Calu3 (cell line): ENCODE measurements around the gene WDPCP. TPM values are rescaled to one million over a fixed set of nuclear protein-coding genes. Genes with fewer than 3 reads are reported as not detected.
"Not testable (repeated sequence)": the region's sequence is repeated elsewhere in the genome, so short reads cannot be mapped to it uniquely, and the experiment has no call there.

ENCODE experiments used
- BruUV-seq: library from RNA; stranded (reverse); fragments of 400-500 nt; replicated peaks from 2 replicates; lab custom pipeline; 2021; lab: Mats Ljungman, UMichigan
- CTCF ChIA-PET: fragments of 300-600 bp; sonication (Branson Sonifier 250); formaldehyde crosslinking; loops from one replicate; lab custom pipeline; 2022; ENCODE audit warnings: antibody characterized with exemption; lab: Charles Lee
- DNase-seq: peaks from one replicate; pipeline ENCODE4 v3.0.0; 2022
- H3K27ac Mint-ChIP-seq: one replicate; pipeline ENCODE4 v1.8.0; 2022; ENCODE audit warnings: mixed read lengths; ENCODE audit not compliant: unreplicated experiment
- H3K27me3 Mint-ChIP-seq: one replicate; pipeline ENCODE4 v1.8.0; 2022; ENCODE audit warnings: mixed read lengths; ENCODE audit not compliant: unreplicated experiment
- H3K36me3 Mint-ChIP-seq: one replicate; pipeline ENCODE4 v1.8.0; 2022; ENCODE audit warnings: mild to moderate bottlenecking, moderate library complexity, mixed read lengths; ENCODE audit not compliant: insufficient read depth, unreplicated experiment
- H3K4me1 Mint-ChIP-seq: one replicate; pipeline ENCODE4 v1.8.0; 2022; ENCODE audit warnings: mild to moderate bottlenecking, low read depth, mixed read lengths; ENCODE audit not compliant: unreplicated experiment
- H3K4me3 Mint-ChIP-seq: one replicate; pipeline ENCODE4 v1.8.0; 2022; ENCODE audit warnings: mild to moderate bottlenecking, low read depth, moderate library complexity, mixed read lengths; ENCODE audit not compliant: unreplicated experiment
- H3K9me3 Mint-ChIP-seq: one replicate; pipeline ENCODE4 v1.8.0; 2022; ENCODE audit warnings: low read depth, mixed read lengths; ENCODE audit not compliant: unreplicated experiment
- CTCF ChIP-seq: fragments of 200-600 bp; IDR thresholded peaks from one replicate; pipeline ENCODE4 v1.8.0; 2022; ENCODE audit warnings: antibody characterized with exemption; ENCODE audit not compliant: unreplicated experiment
- intact Hi-C: fragments of 100-400 bp; cut with micrococcal nuclease; formaldehyde crosslinking; loops from one replicate; pipeline ENCODE4 v1.10.0; 2022; ENCODE audit not compliant: unreplicated experiment
- total RNA-seq: library from RNA; stranded (reverse); gene quantifications from 2 replicates; pipeline ENCODE4 v1.2.3, GENCODE V29; 2022

WDPCP gene
- total RNA-seq, 1 experiment from 2014 or later = 9.0 TPM

GRCh38 chr2:63364866-63365265, 223.4 kb downstream of the WDPCP start:
- no peak for TF ChIP-seq CTCF
- Mint-ChIP-seq H3K27ac (no peak overlapping the region), H3K27me3 (no peaks in the 10 kb centered on the region), H3K4me1 (no peaks in the 10 kb centered on the region), H3K4me3 (no peak overlapping the region), H3K9me3 (no peaks in the 10 kb centered on the region), H3K36me3 (no peaks in the 10 kb centered on the region)
- no peak for DNase-seq
- CTCF ChIA-PET = no interaction called here
- BruUV-seq = no TSS peak
- intact Hi-C loops = no loop called here

DNA sequence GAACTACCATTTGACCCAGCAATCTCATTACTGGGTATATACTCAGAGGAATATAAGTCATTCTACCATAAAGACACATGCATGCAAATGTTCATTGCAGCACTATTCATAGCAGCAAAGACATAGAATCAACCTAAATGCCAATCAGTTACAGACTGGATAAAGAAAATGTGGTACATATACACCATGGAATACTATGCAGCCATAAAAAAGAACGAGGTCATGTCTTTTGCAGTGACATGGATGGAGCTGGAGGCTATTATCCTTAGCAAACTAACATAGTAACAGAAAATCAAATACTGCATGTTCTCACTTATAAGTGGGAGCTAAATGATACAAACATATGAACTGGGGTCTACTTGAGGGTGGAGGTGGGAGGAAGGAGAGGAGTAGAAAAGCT, 230.6 kb downstream of the WDPCP start:
- not testable (repeated sequence) for H3K9me3 Mint-ChIP-seq, H3K4me3 Mint-ChIP-seq

GRCh38 chr2:63347361-63347760, 240.9 kb downstream of the WDPCP start:
- Mint-ChIP-seq H3K36me3 (no peaks in the 10 kb centered on the region), H3K27ac (no peak overlapping the region), H3K27me3 (no peaks in the 10 kb centered on the region), H3K4me3 (no peak overlapping the region), H3K4me1 (no peaks in the 10 kb centered on the region), H3K9me3 (peaks cover 6% of the 10 kb centered on the region)
- intact Hi-C loops = no loop called here
- CTCF ChIA-PET = no interaction called here
- no peak for TF ChIP-seq CTCF
- DNase-seq = no peak
- BruUV-seq = no TSS peak

More for the DNA sequence above, 230.6 kb downstream of the WDPCP start:
- intact Hi-C loops, H3K27ac Mint-ChIP-seq, H3K36me3 Mint-ChIP-seq, DNase-seq, BruUV-seq, H3K4me1 Mint-ChIP-seq, CTCF ChIA-PET, H3K27me3 Mint-ChIP-seq: not testable (repeated sequence)

GRCh38 chr2:63346411-63346810, 241.9 kb downstream of the WDPCP start:
- CTCF ChIA-PET = no interaction called here
- no peak for DNase-seq
- no peak for TF ChIP-seq CTCF
- Mint-ChIP-seq H3K27ac (no peak overlapping the region), H3K27me3 (no peaks in the 10 kb centered on the region), H3K4me3 (no peak overlapping the region), H3K36me3 (no peaks in the 10 kb centered on the region), H3K4me1 (no peaks in the 10 kb centered on the region), H3K9me3 (peaks cover 6% of the 10 kb centered on the region)
- BruUV-seq = no TSS peak
- intact Hi-C loops = no loop called here

DNA sequence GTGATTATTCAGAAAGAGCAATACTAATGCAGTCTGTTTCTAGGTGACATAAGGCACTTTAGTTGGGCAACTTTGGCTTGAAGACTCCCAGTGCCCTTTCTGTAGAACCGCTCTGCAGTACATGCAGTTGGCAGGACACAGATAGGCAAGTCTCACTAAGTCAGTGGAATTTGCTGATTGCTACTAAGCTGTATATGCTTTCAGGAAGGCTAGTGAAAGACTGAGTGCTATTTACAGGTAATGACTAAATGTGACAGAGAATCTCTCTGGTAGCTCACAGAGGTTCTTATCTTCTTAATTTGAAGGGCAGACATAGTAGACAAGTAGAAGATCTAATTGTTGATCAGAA, 243.0 kb downstream of the WDPCP start:
- DNase-seq = no peak
- CTCF ChIA-PET = no interaction called here
- intact Hi-C loops = no loop called here
- H3K27me3 Mint-ChIP-seq = no peaks in the 10 kb centered on the region
- H3K4me1 Mint-ChIP-seq = no peaks in the 10 kb centered on the region
- BruUV-seq = no TSS peak
- H3K27ac Mint-ChIP-seq = no peak overlapping the region
- peaks cover 6% of the 10 kb centered on the region for H3K9me3 Mint-ChIP-seq
- no peak overlapping the region for H3K4me3 Mint-ChIP-seq
- TF ChIP-seq CTCF = no peak
- no peaks in the 10 kb centered on the region for H3K36me3 Mint-ChIP-seq
